Ovary (tissue), 3 donors: ENCODE measurements around the gene EAPP.

Source experiments
- CTCF ChIP-seq, 3 donors: fragments of 450-650 bp in 2 of 3; fragments of 200-600 bp in 1 of 3; IDR thresholded peaks; one replicate each; pipeline versions ENCODE4 v1.5.1 to v1.8.0; 2016 to 2022; ENCODE audit warnings: antibody characterized with exemption in 3 of 3, mild to moderate bottlenecking in 1 of 3
- EP300 ChIP-seq: sonication (generic); formaldehyde crosslinking; IDR thresholded peaks from one replicate; pipeline ENCODE4 v1.6.1; 2017; ENCODE audit warnings: antibody characterized with exemption
- POLR2A ChIP-seq: fragments of 450-650 bp; IDR thresholded peaks from one replicate; pipeline ENCODE4 v1.6.1; 2017; ENCODE audit warnings: antibody characterized with exemption, mild to moderate bottlenecking, moderate library complexity
- donor health status: DM: no; HTN: no; CAD: no.

DNA sequence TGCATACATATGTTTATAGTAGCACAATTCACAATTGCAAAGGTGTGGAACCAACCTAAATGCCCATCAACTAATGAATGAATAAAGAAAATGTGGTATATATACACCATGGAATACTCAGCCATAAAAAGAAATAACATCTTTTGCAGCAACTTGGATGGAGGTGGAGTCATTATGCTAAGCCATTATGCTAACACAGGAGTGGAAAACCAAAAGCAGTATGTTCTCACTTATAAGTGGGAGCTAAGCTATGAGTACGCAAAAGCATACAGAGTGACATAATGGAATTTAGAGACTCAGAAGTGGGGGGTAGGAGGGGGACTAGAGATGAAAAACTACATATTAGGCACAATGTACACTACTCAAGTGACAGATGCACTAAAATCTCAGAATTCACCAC is 61.2 kb downstream of the EAPP start:
- TF ChIP-seq CTCF (IDR thresholded peaks at IDR 0.05) (no peak), POLR2A (no peak), EP300 (no peak)
